ENCODE results near the gene WDR73. TPM values are rescaled to one million over a fixed set of nuclear protein-coding genes. Genes with fewer than 3 reads are reported as not detected.

Gene WDR73
- total RNA-seq, 1 experiment from 2014 or later: 35.6 TPM

DNA sequence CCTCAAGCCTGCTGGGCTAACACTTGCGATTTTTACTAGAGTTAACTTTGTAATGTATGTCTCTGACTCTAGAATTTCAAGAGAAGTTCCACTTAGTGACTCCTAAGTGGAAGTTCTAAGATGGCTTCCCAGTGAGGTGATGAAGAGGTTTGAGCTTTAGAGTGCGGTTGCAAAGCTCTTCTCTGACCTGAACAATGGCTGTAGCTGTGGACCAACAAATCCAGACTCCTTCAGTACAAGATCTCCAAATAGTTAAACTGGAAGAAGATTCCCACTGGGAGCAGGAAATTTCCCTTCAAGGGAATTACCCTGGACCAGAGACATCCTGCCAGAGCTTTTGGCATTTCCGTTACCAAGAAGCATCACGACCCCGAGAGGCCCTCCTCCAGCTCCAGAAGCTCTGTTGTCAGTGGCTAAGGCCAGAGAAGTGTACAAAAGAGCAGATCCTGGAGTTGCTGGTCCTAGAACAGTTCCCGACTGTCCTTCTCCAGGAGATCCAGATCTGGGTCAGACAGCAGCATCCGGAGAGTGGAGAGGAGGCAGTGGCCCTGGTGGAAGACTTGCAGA is 22.3 kb downstream of the WDR73 start (continued):
- TF ChIP-seq, protein P1, sequence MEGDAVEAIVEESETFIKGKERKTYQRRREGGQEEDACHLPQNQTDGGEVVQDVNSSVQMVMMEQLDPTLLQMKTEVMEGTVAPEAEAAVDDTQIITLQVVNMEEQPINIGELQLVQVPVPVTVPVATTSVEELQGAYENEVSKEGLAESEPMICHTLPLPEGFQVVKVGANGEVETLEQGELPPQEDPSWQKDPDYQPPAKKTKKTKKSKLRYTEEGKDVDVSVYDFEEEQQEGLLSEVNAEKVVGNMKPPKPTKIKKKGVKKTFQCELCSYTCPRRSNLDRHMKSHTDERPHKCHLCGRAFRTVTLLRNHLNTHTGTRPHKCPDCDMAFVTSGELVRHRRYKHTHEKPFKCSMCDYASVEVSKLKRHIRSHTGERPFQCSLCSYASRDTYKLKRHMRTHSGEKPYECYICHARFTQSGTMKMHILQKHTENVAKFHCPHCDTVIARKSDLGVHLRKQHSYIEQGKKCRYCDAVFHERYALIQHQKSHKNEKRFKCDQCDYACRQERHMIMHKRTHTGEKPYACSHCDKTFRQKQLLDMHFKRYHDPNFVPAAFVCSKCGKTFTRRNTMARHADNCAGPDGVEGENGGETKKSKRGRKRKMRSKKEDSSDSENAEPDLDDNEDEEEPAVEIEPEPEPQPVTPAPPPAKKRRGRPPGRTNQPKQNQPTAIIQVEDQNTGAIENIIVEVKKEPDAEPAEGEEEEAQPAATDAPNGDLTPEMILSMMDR (IDR thresholded peaks at IDR 0.05 in 2 of 3, conservative IDR thresholded peaks at IDR 0.05 in 1 of 3; ENCODE audit: borderline replicate concordance in 1 of 3, insufficient read depth in 1 of 3, low read depth in 2 of 3, low read length in 2 of 3): no peak
- TF ChIP-seq, protein P2, sequence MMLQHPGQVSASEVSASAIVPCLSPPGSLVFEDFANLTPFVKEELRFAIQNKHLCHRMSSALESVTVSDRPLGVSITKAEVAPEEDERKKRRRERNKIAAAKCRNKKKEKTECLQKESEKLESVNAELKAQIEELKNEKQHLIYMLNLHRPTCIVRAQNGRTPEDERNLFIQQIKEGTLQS (IDR thresholded peaks at IDR 0.05): no peak

DNA sequence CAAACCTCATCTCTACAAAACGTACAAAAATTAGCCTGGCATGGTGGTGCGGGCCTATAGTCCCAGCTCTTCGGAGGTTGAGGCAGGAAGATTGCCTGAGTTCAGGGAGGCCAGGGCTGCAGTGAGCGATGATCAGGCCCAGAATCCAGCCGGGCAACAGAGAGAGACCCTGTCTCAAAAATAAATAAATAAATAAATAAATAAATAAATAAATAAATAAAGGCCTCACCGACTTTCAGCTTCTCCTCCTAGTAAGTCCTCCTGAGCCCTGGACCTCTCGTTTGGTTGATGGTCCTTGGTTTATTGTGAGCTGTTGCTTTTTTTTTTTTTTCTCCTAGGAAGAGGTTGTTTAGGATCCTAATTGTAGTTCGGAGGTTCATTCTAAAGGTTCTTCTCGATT is 25.1 kb downstream of the WDR73 start:
- no peak overlapping the region for H3K4me3 ChIP-seq (replicated peaks in 1 of 2; ENCODE audit: low read depth in 1 of 2, low read length in 2 of 2)
- ChIA-PET CTCF (interaction anchor here (1.3 kb wide), 1 partner anchor 30 kb away, joined by 3 read pairs; no protein-coding TSS in a partner anchor), POLR2A (no interaction called here), RAD21 (ENCODE audit: low non-redundant PET in 1 of 2, low total read pairs in 2 of 2, uncharacterized antibody in 2 of 2, unreplicated experiment in 2 of 2) (no interaction called here)
- no peak overlapping the region for H3K9ac ChIP-seq (ENCODE audit: low read length)
- H3K9me3 ChIP-seq (ENCODE audit: control insufficient read depth in 1 of 2, insufficient read depth in 1 of 2, low read depth in 1 of 2, low read length in 2 of 2): no peaks in the 10 kb centered on the region
- no peak overlapping the region for H3K4me2 ChIP-seq (ENCODE audit: low read length)
- H3K9me2 ChIP-seq (ENCODE audit: insufficient read depth): no peaks in the 10 kb centered on the region
- intact Hi-C loops (cut with micrococcal nuclease): no loop called here
- ATAC-seq (no peak), DNase-seq (ENCODE audit: low read depth, low spot score) (no peak)
- peaks cover 8 to 23% of the 10 kb centered on the region in 2 experiments; a peak in 3 of 4 replicates for H3K4me1 ChIP-seq (ENCODE audit: control insufficient read depth in 1 of 2, insufficient read depth in 2 of 2, low read length in 2 of 2)
- no peaks in the 10 kb centered on the region for H4K20me1 ChIP-seq (ENCODE audit: insufficient read depth)
- peaks cover 12% of the 10 kb centered on the region; the same call in 1 of the 2 replicates for H3K79me2 ChIP-seq (ENCODE audit: insufficient read depth, low read length)
- TF ChIP-seq, protein P2 (IDR thresholded peaks at IDR 0.05): no peak
- TF ChIP-seq, protein P1 (IDR thresholded peaks at IDR 0.05 in 2 of 3, conservative IDR thresholded peaks at IDR 0.05 in 1 of 3; ENCODE audit: borderline replicate concordance in 1 of 3, insufficient read depth in 1 of 3, low read depth in 2 of 3, low read length in 2 of 3): no peak
- TF ChIP-seq SIN3A (IDR thresholded peaks at IDR 0.05; ENCODE audit: low read depth) (no peak), EZH2 (IDR thresholded peaks at IDR 0.05) (no peak), CBX3 (IDR thresholded peaks at IDR 0.05; ENCODE audit: low read depth) (no peak)
- TF ChIP-seq, protein P3, sequence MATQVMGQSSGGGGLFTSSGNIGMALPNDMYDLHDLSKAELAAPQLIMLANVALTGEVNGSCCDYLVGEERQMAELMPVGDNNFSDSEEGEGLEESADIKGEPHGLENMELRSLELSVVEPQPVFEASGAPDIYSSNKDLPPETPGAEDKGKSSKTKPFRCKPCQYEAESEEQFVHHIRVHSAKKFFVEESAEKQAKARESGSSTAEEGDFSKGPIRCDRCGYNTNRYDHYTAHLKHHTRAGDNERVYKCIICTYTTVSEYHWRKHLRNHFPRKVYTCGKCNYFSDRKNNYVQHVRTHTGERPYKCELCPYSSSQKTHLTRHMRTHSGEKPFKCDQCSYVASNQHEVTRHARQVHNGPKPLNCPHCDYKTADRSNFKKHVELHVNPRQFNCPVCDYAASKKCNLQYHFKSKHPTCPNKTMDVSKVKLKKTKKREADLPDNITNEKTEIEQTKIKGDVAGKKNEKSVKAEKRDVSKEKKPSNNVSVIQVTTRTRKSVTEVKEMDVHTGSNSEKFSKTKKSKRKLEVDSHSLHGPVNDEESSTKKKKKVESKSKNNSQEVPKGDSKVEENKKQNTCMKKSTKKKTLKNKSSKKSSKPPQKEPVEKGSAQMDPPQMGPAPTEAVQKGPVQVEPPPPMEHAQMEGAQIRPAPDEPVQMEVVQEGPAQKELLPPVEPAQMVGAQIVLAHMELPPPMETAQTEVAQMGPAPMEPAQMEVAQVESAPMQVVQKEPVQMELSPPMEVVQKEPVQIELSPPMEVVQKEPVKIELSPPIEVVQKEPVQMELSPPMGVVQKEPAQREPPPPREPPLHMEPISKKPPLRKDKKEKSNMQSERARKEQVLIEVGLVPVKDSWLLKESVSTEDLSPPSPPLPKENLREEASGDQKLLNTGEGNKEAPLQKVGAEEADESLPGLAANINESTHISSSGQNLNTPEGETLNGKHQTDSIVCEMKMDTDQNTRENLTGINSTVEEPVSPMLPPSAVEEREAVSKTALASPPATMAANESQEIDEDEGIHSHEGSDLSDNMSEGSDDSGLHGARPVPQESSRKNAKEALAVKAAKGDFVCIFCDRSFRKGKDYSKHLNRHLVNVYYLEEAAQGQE (IDR thresholded peaks at IDR 0.05; ENCODE audit: low read depth): no peak
- no peak overlapping the region for H3K27ac ChIP-seq (ENCODE audit: low read depth, low read length)
- no peaks in the 10 kb centered on the region for H3K36me3 ChIP-seq (ENCODE audit: control insufficient read depth in 1 of 2, insufficient read depth in 2 of 2, low read length in 2 of 2)
- H3K27me3 ChIP-seq (ENCODE audit: insufficient read depth, low read length): no peaks in the 10 kb centered on the region
- no TSS peak for BruUV-seq (replicated peaks)
- no peak overlapping the region for H2AFZ ChIP-seq (ENCODE audit: low read depth, low read length, poor library complexity, severe bottlenecking)
